Esophagus muscularis mucosa (tissue), 4 donors: Measurements from ENCODE around the gene RELA. TPM values are rescaled to one million over a fixed set of nuclear protein-coding genes. Genes with fewer than 3 reads are reported as not detected.

ENCODE experiments used
- DNase-seq: peaks from one replicate; pipeline ENCODE4 v3.0.0-alpha.2; 2017; ENCODE audit errors: extremely low spot score
- H3K27ac ChIP-seq, 4 donors: fragments of 200-600 bp; sonication (generic); replicated peaks in 1 of 4; 1 replicate in 3 of 4; 2 replicates in 1 of 4; pipeline ENCODE4 v1.5.1; 2016 to 2019; ENCODE audit warnings: mild to moderate bottlenecking in 1 of 4
- H3K27me3 ChIP-seq, 4 donors: fragments of 200-600 bp; sonication (generic); one replicate each; pipeline versions ENCODE4 v1.5.1 to v1.6.0; 2016 to 2019
- H3K36me3 ChIP-seq, 4 donors: fragments of 200-600 bp; sonication (generic); one replicate each; pipeline ENCODE4 v1.5.1; 2016 to 2019
- H3K4me1 ChIP-seq, 4 donors: fragments of 200-600 bp; sonication (generic); one replicate each; pipeline ENCODE4 v1.5.1; 2016 to 2019
- H3K4me3 ChIP-seq, 4 donors: fragments of 200-600 bp; sonication (generic); 1 replicate in 2 of 4; 2 replicates in 2 of 4; pipeline ENCODE4 v1.5.1; 2016 to 2019; ENCODE audit warnings: mild to moderate bottlenecking in 4 of 4, moderate library complexity in 1 of 4
- H3K9me3 ChIP-seq, 4 donors: fragments of 200-600 bp; sonication (generic); 1 replicate in 3 of 4; 2 replicates in 1 of 4; pipeline ENCODE4 v1.5.1; 2016 to 2019
- CTCF ChIP-seq, 3 experiments: fragments of 200-600 bp in 2 of 3; fragments of 450-650 bp in 1 of 3; sonication (generic) in 2 of 3; IDR thresholded peaks; one replicate each; pipeline ENCODE4 v1.5.1; 2017 to 2019; ENCODE audit warnings: antibody characterized with exemption in 3 of 3, mild to moderate bottlenecking in 2 of 3, moderate library complexity in 1 of 3
- EP300 ChIP-seq: sonication (generic); formaldehyde crosslinking; IDR thresholded peaks from one replicate; pipeline ENCODE4 v1.6.1; 2017; ENCODE audit warnings: antibody characterized with exemption
- POLR2A ChIP-seq: fragments of 450-650 bp; IDR thresholded peaks from one replicate; pipeline ENCODE4 v1.6.1; 2017; ENCODE audit warnings: antibody characterized with exemption, moderate library complexity, mild to moderate bottlenecking, low read depth
- POLR2AphosphoS5 ChIP-seq, 2 donors: sonication (generic); formaldehyde crosslinking; IDR thresholded peaks; one replicate each; pipeline ENCODE4 v1.6.1; 2017; ENCODE audit warnings: antibody characterized with exemption in 2 of 2
- WGBS: methylation state at CpG from one replicate; pipeline ENCODE4 v1.1.5; 2018; 5-methylcytosine and 5-hydroxymethylcytosine counted together
- intact Hi-C: fragments of 100-400 bp; cut with DNase I; formaldehyde crosslinking; loops from one replicate; pipeline ENCODE4 v1.15.1; 2023
- total RNA-seq, 4 donors: library from RNA; depleted of rRNA; stranded (reverse); fragments of >200 nt; gene quantifications; one replicate each; pipeline versions ENCODE4 v1.1.0 to v1.2.1, GENCODE V29; 2016

RELA gene
- total RNA-seq, 4 donors from 2014 or later: 51.5 to 84.6 (median 82.1) TPM

GRCh38 chr11:65672982-65673381 is 10.3 kb upstream of the RELA start:
- Histone ChIP-seq H3K4me1 (no peaks in the 10 kb centered on the region), H3K27ac (no peak overlapping the region), H3K36me3 (no peaks in the 10 kb centered on the region), H3K9me3 (no peaks in the 10 kb centered on the region), H3K27me3 (no peaks in the 10 kb centered on the region), H3K4me3 (no peak overlapping the region)
- no peak for DNase-seq
- TF ChIP-seq POLR2A (no peak), CTCF (IDR thresholded peaks at IDR 0.05) (no peak), EP300 (no peak), POLR2AphosphoS5 (IDR thresholded peaks at IDR 0.05) (no peak)
- 94% methylated on average over 2 of the region's 2 CpGs for WGBS
- intact Hi-C loops: no loop called here

GRCh38 chr11:65672180-65672860 is 9.6 kb upstream of the RELA start:
- Histone ChIP-seq H3K27me3 (no peaks in the 10 kb centered on the region), H3K4me3 (no peak overlapping the region), H3K36me3 (no peaks in the 10 kb centered on the region), H3K9me3 (no peaks in the 10 kb centered on the region), H3K4me1 (no peaks in the 10 kb centered on the region), H3K27ac (no peak overlapping the region)
- TF ChIP-seq EP300 (no peak), POLR2A (no peak), POLR2AphosphoS5 (IDR thresholded peaks at IDR 0.05) (no peak), CTCF (IDR thresholded peaks at IDR 0.05) (no peak)
- intact Hi-C loops: no loop called here
- no peak for DNase-seq

- no peak for DNase-seq
- Histone ChIP-seq H3K36me3 (peaks cover 26 to 32% (median 31%) of the 10 kb centered on the region in 4 donors), H3K4me3 (peak overlapping the region; percentile 85 to 95 (median 89)), H3K27me3 (no peaks in the 10 kb centered on the region), H3K27ac (peak overlapping the region; percentile 94 to 98 (median 96)), H3K9me3 (no peaks in the 10 kb centered on the region), H3K4me1 (peaks cover 37 to 50% (median 43%) of the 10 kb centered on the region in 4 donors)
- WGBS: 2% methylated on average over 6 of the region's 15 CpGs
- intact Hi-C loops: no loop called here
- no peak for TF ChIP-seq EP300
- no peak for TF ChIP-seq CTCF (IDR thresholded peaks at IDR 0.05)
- TF ChIP-seq POLR2AphosphoS5 (IDR thresholded peaks at IDR 0.05): peak; percentile 1 to 56
- peak; percentile 20 for TF ChIP-seq POLR2A
These were observed 1.0 kb upstream of the RELA start for GRCh38 chr11:65663639-65664200.

- intact Hi-C loops: no loop called here
- Histone ChIP-seq H3K4me1 (peaks cover 37 to 53% (median 43%) of the 10 kb centered on the region in 4 donors), H3K27ac (peak overlapping the region; percentile 94 to 98 (median 96)), H3K27me3 (no peaks in the 10 kb centered on the region), H3K36me3 (peaks cover 40 to 46% (median 45%) of the 10 kb centered on the region in 4 donors), H3K4me3 (peak overlapping the region; percentile 85 to 95 (median 89)), H3K9me3 (no peaks in the 10 kb centered on the region)
- 0% methylated on average over 7 of the region's 29 CpGs for WGBS
- no peak for DNase-seq
- no peak for TF ChIP-seq CTCF (IDR thresholded peaks at IDR 0.05)
- TF ChIP-seq POLR2AphosphoS5 (IDR thresholded peaks at IDR 0.05): no peak
- TF ChIP-seq POLR2A: no peak
- no peak for TF ChIP-seq EP300
These were observed 393 bp downstream of the RELA start for GRCh38 chr11:65662247-65662798.
